Measurements from ENCODE around the gene ZNF512. TPM values are rescaled to one million over a fixed set of nuclear protein-coding genes. Genes with fewer than 3 reads are reported as not detected.

The ZNF512 gene
- total and polyA plus RNA-seq, 9 of the 15 experiments (the other 6 are each of a cell fraction or from before 2014, with no cell fraction given): 24.7 to 101 (median 65.9) TPM

DNA sequence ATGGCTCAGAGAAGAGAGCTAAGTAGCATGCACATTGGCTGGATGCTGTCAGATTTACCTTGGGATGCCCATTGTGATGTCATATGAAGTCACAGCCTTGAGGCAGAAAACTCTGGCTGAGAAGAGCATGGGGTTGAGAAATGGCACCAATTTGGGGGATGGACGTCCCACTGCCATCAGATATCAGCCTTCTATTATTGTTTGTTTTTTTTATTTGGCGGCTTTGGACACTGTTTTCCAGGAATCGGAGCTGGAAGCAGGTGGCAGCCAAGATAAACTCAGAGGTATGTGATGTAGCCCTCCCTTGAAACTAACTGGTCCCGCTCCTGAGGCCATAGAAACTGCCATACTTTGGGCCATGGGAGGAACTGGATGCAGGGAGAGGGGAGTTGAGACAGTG lies 45.6 kb upstream of the ZNF512 start (continued):
- TF ChIP-seq, protein P1, sequence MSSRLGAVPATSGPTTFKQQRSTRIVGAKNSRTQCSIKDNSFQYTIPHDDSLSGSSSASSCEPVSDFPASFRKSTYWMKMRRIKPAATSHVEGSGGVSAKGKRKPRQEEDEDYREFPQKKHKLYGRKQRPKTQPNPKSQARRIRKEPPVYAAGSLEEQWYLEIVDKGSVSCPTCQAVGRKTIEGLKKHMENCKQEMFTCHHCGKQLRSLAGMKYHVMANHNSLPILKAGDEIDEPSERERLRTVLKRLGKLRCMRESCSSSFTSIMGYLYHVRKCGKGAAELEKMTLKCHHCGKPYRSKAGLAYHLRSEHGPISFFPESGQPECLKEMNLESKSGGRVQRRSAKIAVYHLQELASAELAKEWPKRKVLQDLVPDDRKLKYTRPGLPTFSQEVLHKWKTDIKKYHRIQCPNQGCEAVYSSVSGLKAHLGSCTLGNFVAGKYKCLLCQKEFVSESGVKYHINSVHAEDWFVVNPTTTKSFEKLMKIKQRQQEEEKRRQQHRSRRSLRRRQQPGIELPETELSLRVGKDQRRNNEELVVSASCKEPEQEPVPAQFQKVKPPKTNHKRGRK (tag; IDR thresholded peaks at IDR 0.05): no peak
- TF ChIP-seq DPF2 (IDR thresholded peaks at IDR 0.05) (peak; percentile 75; the same call in 1 of the 2 replicates), CXXC5 (CRISPR knock-in tag; IDR thresholded peaks at IDR 0.05) (peak; percentile 56), CEBPG (CRISPR knock-in tag; IDR thresholded peaks at IDR 0.05) (0 out of 2 replicates have a peak, but pooled peaks have one; percentile 38), CEBPG (tag; conservative IDR thresholded peaks at IDR 0.05 in 1 of 2, IDR thresholded peaks at IDR 0.05 in 1 of 2) (no peak), NELFE (IDR thresholded peaks at IDR 0.05; ENCODE audit: insufficient read depth, insufficient read length) (no peak), ZNF589 (CRISPR knock-in tag; IDR thresholded peaks at IDR 0.05; ENCODE audit: low read depth) (no peak), TSC22D4 (tag; IDR thresholded peaks at IDR 0.05) (no peak), HMG20B (CRISPR knock-in tag; IDR thresholded peaks at IDR 0.05) (no peak), CHCHD3 (CRISPR knock-in tag; IDR thresholded peaks at IDR 0.05) (no peak), ZNF79 (CRISPR knock-in tag; IDR thresholded peaks at IDR 0.05; ENCODE audit: low read depth) (no peak), ZNF165 (CRISPR knock-in tag; IDR thresholded peaks at IDR 0.05; ENCODE audit: borderline replicate concordance) (no peak), MTA3 (IDR thresholded peaks at IDR 0.05; ENCODE audit: borderline replicate concordance) (0 out of 2 replicates have a peak, but pooled peaks have one; percentile 26), KDM1A (IDR thresholded peaks at IDR 0.05) (peak; percentile 40 to 61; a peak in 3 of 4 replicates), LCOR (CRISPR knock-in tag; IDR thresholded peaks at IDR 0.05) (peak; percentile 77), U2AF1 (optimal IDR thresholded peaks at IDR 0.05; ENCODE audit: low read depth, low read length) (no peak), LEF1 (IDR thresholded peaks at IDR 0.05) (peak; percentile 37; the same call in 1 of the 2 replicates), JUND (IDR thresholded peaks at IDR 0.05; ENCODE audit: borderline replicate concordance, low read depth, low read length) (no peak), JUND (tag; IDR thresholded peaks at IDR 0.05; ENCODE audit: borderline replicate concordance, low read depth, low read length) (peak; percentile 30; the same call in 1 of the 3 replicates), ARID1B (IDR thresholded peaks at IDR 0.05) (peak; percentile 91), RB1 (IDR thresholded peaks at IDR 0.05; ENCODE audit: low read depth) (no peak), ETV5 (CRISPR knock-in tag; IDR thresholded peaks at IDR 0.05; ENCODE audit: low read depth) (0 out of 2 replicates have a peak, but pooled peaks have one; percentile 59), NCOA1 (IDR thresholded peaks at IDR 0.05; ENCODE audit: low read depth) (0 out of 2 replicates have a peak, but pooled peaks have one; percentile 27), ZNF184 (CRISPR knock-in tag; IDR thresholded peaks at IDR 0.05) (no peak), SMARCE1 (IDR thresholded peaks at IDR 0.05) (0 out of 2 replicates have a peak, but pooled peaks have one; percentile 39)
- TF ChIP-seq, protein P2, sequence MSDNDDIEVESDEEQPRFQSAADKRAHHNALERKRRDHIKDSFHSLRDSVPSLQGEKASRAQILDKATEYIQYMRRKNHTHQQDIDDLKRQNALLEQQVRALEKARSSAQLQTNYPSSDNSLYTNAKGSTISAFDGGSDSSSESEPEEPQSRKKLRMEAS (CRISPR knock-in tag; IDR thresholded peaks at IDR 0.05): peak; percentile 20; the same call in 1 of the 2 replicates
- TF ChIP-seq, protein P3, sequence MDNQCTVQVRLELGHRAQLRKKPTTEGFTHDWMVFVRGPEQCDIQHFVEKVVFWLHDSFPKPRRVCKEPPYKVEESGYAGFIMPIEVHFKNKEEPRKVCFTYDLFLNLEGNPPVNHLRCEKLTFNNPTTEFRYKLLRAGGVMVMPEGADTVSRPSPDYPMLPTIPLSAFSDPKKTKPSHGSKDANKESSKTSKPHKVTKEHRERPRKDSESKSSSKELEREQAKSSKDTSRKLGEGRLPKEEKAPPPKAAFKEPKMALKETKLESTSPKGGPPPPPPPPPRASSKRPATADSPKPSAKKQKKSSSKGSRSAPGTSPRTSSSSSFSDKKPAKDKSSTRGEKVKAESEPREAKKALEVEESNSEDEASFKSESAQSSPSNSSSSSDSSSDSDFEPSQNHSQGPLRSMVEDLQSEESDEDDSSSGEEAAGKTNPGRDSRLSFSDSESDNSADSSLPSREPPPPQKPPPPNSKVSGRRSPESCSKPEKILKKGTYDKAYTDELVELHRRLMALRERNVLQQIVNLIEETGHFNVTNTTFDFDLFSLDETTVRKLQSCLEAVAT (IDR thresholded peaks at IDR 0.05): peak in 1 of 2 experiments; percentile 68; a peak in 2 of 4 replicates

All from K562 (cell line).